SU-DHL-6 (cell line): ENCODE results near the gene MMEL1.

Experiments used
- H2AFZ ChIP-seq: fragments of 200-600 bp; sonication (generic); 2 replicates; pipeline ENCODE4 v1.6.1; 2014; ENCODE audit warnings: low read depth, mild to moderate bottlenecking, moderate library complexity, mixed read lengths, antibody characterized with exemption, low read length; ENCODE audit not compliant: severe bottlenecking
- H3F3A ChIP-seq: fragments of 200-600 bp; shearing (Covaris generic); 2 replicates; pipeline ENCODE4 v1.6.0; 2016; ENCODE audit warnings: antibody characterized with exemption, mild to moderate bottlenecking; ENCODE audit not compliant: insufficient read depth
- H3K27ac ChIP-seq: fragments of 200-600 bp; sonication (generic); 2 replicates; pipeline ENCODE4 v1.5.1; 2016; ENCODE audit warnings: low read depth, mild to moderate bottlenecking, low read length, moderate library complexity, mixed read lengths
- H3K27me3 ChIP-seq: fragments of 200-600 bp; sonication (generic), shearing (Covaris generic); 2 replicates; pipeline ENCODE4 v1.6.0; 2014; ENCODE audit warnings: mild to moderate bottlenecking, low read length
- H3K36me3 ChIP-seq: fragments of 200-600 bp; sonication (generic); 2 replicates; pipeline ENCODE4 v1.6.1; 2014; ENCODE audit warnings: mild to moderate bottlenecking, low read length, mixed read lengths
- H3K4me2 ChIP-seq: fragments of 300-600, 200-600 bp; shearing (Covaris generic), sonication (generic); 2 replicates; pipeline ENCODE4 v1.6.0; 2014; ENCODE audit warnings: low read length, low read depth, mild to moderate bottlenecking; ENCODE audit not compliant: poor library complexity, severe bottlenecking
- H3K4me3 ChIP-seq: fragments of 200-600 bp; sonication (generic); 2 replicates; pipeline ENCODE4 v1.5.1; 2014; ENCODE audit warnings: antibody characterized with exemption, low read length, mild to moderate bottlenecking, mixed read lengths; ENCODE audit not compliant: insufficient read depth, poor library complexity, severe bottlenecking
- H3K79me2 ChIP-seq: fragments of 200-600 bp; sonication (generic); 2 replicates; pipeline ENCODE4 v1.6.1; 2014; ENCODE audit warnings: mild to moderate bottlenecking, low read length, moderate library complexity; ENCODE audit not compliant: insufficient read depth
- H3K9ac ChIP-seq: fragments of 200-600 bp; sonication (generic); 2 replicates; pipeline ENCODE4 v1.7.0; 2014; ENCODE audit warnings: mild to moderate bottlenecking, low read length
- H3K9me2 ChIP-seq: fragments of 200-600 bp; sonication (generic); replicated peaks from 2 replicates; pipeline ENCODE4 v1.6.1; 2014; ENCODE audit warnings: low read length; ENCODE audit not compliant: insufficient read depth
- H3K9me3 ChIP-seq: fragments of 200-600 bp; sonication (generic); 2 replicates; pipeline ENCODE4 v1.6.1; 2014; ENCODE audit warnings: low read length, mixed read lengths; ENCODE audit not compliant: insufficient read depth
- H4K20me1 ChIP-seq: fragments of 200-600 bp; sonication (generic); 2 replicates; pipeline ENCODE4 v1.6.1; 2014; ENCODE audit warnings: low read depth, mild to moderate bottlenecking, antibody characterized with exemption, low read length, moderate library complexity, mixed read lengths
- EZH2phosphoT487 ChIP-seq: fragments of 200-600 bp; sonication (generic), shearing (Covaris generic); conservative IDR thresholded peaks from 2 replicates; pipeline ENCODE4 v1.6.1; 2018; ENCODE audit warnings: mild to moderate bottlenecking, antibody characterized with exemption, low read length, moderate library complexity, mixed read lengths
- TF ChIP-seq, protein P1 (sequence below): fragments of 200-600 bp; sonication (generic); IDR thresholded peaks from one replicate; pipeline ENCODE4 v1.5.1; 2017; ENCODE audit warnings: antibody characterized with exemption, mild to moderate bottlenecking, low read length, moderate library complexity; ENCODE audit not compliant: insufficient read depth, poor library complexity, severe bottlenecking

Gene MMEL1

GRCh38 chr1:2614145-2614544 is 18.7 kb downstream of the MMEL1 start:
- no peaks in the 10 kb centered on the region for H3K9me3 ChIP-seq
- H3K9me2 ChIP-seq: no peaks in the 10 kb centered on the region
- no peak overlapping the region for H3K27ac ChIP-seq
- H4K20me1 ChIP-seq: no peaks in the 10 kb centered on the region
- no peak overlapping the region for H3K4me2 ChIP-seq
- no peak overlapping the region for H3K9ac ChIP-seq
- no peak overlapping the region for H3K4me3 ChIP-seq
- TF ChIP-seq, protein P1, sequence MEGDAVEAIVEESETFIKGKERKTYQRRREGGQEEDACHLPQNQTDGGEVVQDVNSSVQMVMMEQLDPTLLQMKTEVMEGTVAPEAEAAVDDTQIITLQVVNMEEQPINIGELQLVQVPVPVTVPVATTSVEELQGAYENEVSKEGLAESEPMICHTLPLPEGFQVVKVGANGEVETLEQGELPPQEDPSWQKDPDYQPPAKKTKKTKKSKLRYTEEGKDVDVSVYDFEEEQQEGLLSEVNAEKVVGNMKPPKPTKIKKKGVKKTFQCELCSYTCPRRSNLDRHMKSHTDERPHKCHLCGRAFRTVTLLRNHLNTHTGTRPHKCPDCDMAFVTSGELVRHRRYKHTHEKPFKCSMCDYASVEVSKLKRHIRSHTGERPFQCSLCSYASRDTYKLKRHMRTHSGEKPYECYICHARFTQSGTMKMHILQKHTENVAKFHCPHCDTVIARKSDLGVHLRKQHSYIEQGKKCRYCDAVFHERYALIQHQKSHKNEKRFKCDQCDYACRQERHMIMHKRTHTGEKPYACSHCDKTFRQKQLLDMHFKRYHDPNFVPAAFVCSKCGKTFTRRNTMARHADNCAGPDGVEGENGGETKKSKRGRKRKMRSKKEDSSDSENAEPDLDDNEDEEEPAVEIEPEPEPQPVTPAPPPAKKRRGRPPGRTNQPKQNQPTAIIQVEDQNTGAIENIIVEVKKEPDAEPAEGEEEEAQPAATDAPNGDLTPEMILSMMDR: no peak
- no peak for TF ChIP-seq EZH2phosphoT487
- no peaks in the 10 kb centered on the region for H3K36me3 ChIP-seq
- no peaks in the 10 kb centered on the region for H3F3A ChIP-seq
- H2AFZ ChIP-seq: no peak overlapping the region
- no peaks in the 10 kb centered on the region for H3K79me2 ChIP-seq
- no peaks in the 10 kb centered on the region for H3K27me3 ChIP-seq

GRCh38 chr1:2612591-2613365 is 20.0 kb downstream of the MMEL1 start:
- no peak overlapping the region for H3K4me2 ChIP-seq
- TF ChIP-seq EZH2phosphoT487: no peak
- TF ChIP-seq, protein P1: no peak
- no peaks in the 10 kb centered on the region for H3K9me3 ChIP-seq
- H3K4me3 ChIP-seq: no peak overlapping the region
- no peaks in the 10 kb centered on the region for H4K20me1 ChIP-seq
- no peaks in the 10 kb centered on the region for H3K36me3 ChIP-seq
- no peaks in the 10 kb centered on the region for H3K9me2 ChIP-seq
- no peaks in the 10 kb centered on the region for H3F3A ChIP-seq
- no peaks in the 10 kb centered on the region for H3K79me2 ChIP-seq
- no peak overlapping the region for H2AFZ ChIP-seq
- H3K27me3 ChIP-seq: no peaks in the 10 kb centered on the region
- no peak overlapping the region for H3K9ac ChIP-seq
- no peak overlapping the region for H3K27ac ChIP-seq

GRCh38 chr1:2611621-2612437 is 21.0 kb downstream of the MMEL1 start:
- Histone ChIP-seq H3K79me2 (no peaks in the 10 kb centered on the region), H3F3A (no peaks in the 10 kb centered on the region), H3K9ac (no peak overlapping the region), H3K4me3 (no peak overlapping the region), H3K9me3 (no peaks in the 10 kb centered on the region), H3K36me3 (no peaks in the 10 kb centered on the region), H3K27me3 (no peaks in the 10 kb centered on the region), H4K20me1 (no peaks in the 10 kb centered on the region), H3K4me2 (no peak overlapping the region), H2AFZ (no peak overlapping the region), H3K9me2 (no peaks in the 10 kb centered on the region), H3K27ac (no peak overlapping the region)
- TF ChIP-seq, protein P1: no peak
- TF ChIP-seq EZH2phosphoT487: no peak
